K562 (cell line): ENCODE results near the gene AMZ1. TPM values are rescaled to one million over a fixed set of nuclear protein-coding genes. Genes with fewer than 3 reads are reported as not detected.

Experiments used
- BRF1 ChIP-seq: IDR thresholded peaks from 3 replicates; pipeline ENCODE4 v1.6.1; 2011; ENCODE audit warnings: borderline replicate concordance, mild to moderate bottlenecking; ENCODE audit not compliant: insufficient read length; ENCODE audit errors: extremely low read depth
- CEBPZ ChIP-seq: fragments of 150-350 bp; IDR thresholded peaks from 2 replicates; pipeline ENCODE4 v1.6.1; 2014; ENCODE audit warnings: low read depth, mild to moderate bottlenecking, low read length, borderline replicate concordance
- FOXK2 ChIP-seq, 2 experiments: fragments of 450-650 bp; IDR thresholded peaks in 1 of 2; conservative IDR thresholded peaks in 1 of 2; 2 replicates each; pipeline ENCODE4 v1.6.1; 2016; ENCODE audit warnings: low read depth in 2 of 2, mild to moderate bottlenecking in 1 of 2
- ID3 ChIP-seq, 2 experiments: fragments of 250-450 bp in 1 of 2; fragments of 450-650 bp in 1 of 2; sonication (Bioruptor Pico) in 1 of 2; IDR thresholded peaks; 2 replicates each; pipeline versions ENCODE4 v1.6.1 to v1.8.0; 2016 to 2021; ENCODE audit warnings: mild to moderate bottlenecking in 2 of 2, moderate library complexity in 2 of 2, missing compliant biosample characterization in 1 of 2, missing genetic modification characterization in 1 of 2
- KLF1 ChIP-seq: fragments of 450-650 bp; IDR thresholded peaks from 2 replicates; pipeline ENCODE4 v1.6.1; 2016; ENCODE audit warnings: missing genetic modification characterization, missing compliant biosample characterization
- KLF16 ChIP-seq: IDR thresholded peaks from 2 replicates; pipeline ENCODE4 v1.6.1; 2016; ENCODE audit warnings: antibody characterized with exemption
- LCOR ChIP-seq: sonication (generic); formaldehyde crosslinking; IDR thresholded peaks from 2 replicates; pipeline ENCODE4 v1.8.0; 2022; ENCODE audit warnings: mild to moderate bottlenecking, missing genetic modification reagents
- MAZ ChIP-seq, 2 experiments: fragments of 450-650 bp in 1 of 2; sonication (generic) in 1 of 2; formaldehyde crosslinking; IDR thresholded peaks in 1 of 2; conservative IDR thresholded peaks in 1 of 2; 2 replicates each; pipeline versions ENCODE4 v1.4.0 to v1.5.0; 2020; ENCODE audit warnings: mild to moderate bottlenecking in 1 of 2, missing genetic modification reagents in 1 of 2
- PRDM10 ChIP-seq: fragments of 450-650 bp; IDR thresholded peaks from 2 replicates; pipeline ENCODE4 v1.6.1; 2018; ENCODE audit not compliant: partially characterized antibody
- TRIM28 ChIP-seq: fragments of 450-650 bp; IDR thresholded peaks from 2 replicates; pipeline ENCODE4 v1.6.1; 2017
- UBTF ChIP-seq, 2 experiments: IDR thresholded peaks; 2 replicates each; pipeline ENCODE4 v1.6.1; 2012; ENCODE audit warnings: improper control_type of control experiment in 2 of 2, low read depth in 2 of 2, low read length in 2 of 2, borderline replicate concordance in 1 of 2
- XRCC5 ChIP-seq: fragments of 200-400 bp; formaldehyde crosslinking; IDR thresholded peaks from 2 replicates; pipeline ENCODE4 v1.6.1; 2017; ENCODE audit warnings: low read depth, mild to moderate bottlenecking, low read length
- ZNF583 ChIP-seq: fragments of 250-450 bp; sonication (Bioruptor Pico); IDR thresholded peaks from 2 replicates; pipeline ENCODE4 v1.4.0; 2020
- polyA plus RNA-seq, 8 experiments: library from polyadenylated mRNA; depleted of rRNA in 4 of 8; stranded (reverse) in 5 of 8; unstranded in 3 of 8; fragments of >200 nt; fragmentation: Nextera tagmentation in 2 of 8; fragmentation: Illumina TruSeq in 1 of 8; extraction: Ambion mirVana in 2 of 8; extraction: Trizol in 1 of 8; gene quantifications; 2 replicates each; pipeline versions ENCODE4 v1.2.1 to v1.2.3, GENCODE V29; 2011 to 2014; ENCODE audit warnings: inconsistent platforms in 1 of 8, missing spikeins in 1 of 8
- total RNA-seq, 7 experiments: library from RNA; depleted of rRNA in 6 of 7; stranded (reverse); fragments of >200 nt in 6 of 7; fragmentation: Illumina TruSeq in 2 of 7; extraction: Trizol in 2 of 7; gene quantifications; 2 replicates each; pipeline versions ENCODE4 v1.2.1 to v1.2.3, GENCODE V29; 2011 to 2021; ENCODE audit warnings: low replicate concordance in 1 of 7
- TF ChIP-seq, protein P1 (sequence below): sonication (generic); formaldehyde crosslinking; IDR thresholded peaks from 2 replicates; pipeline ENCODE4 v1.9.0; 2022; ENCODE audit warnings: mild to moderate bottlenecking, missing genetic modification reagents

AMZ1 gene
- total and polyA plus RNA-seq, 9 of the 15 experiments (the other 6 are each of a cell fraction or from before 2014, with no cell fraction given): not detected

- peak; percentile 42 for TF ChIP-seq PRDM10
- no peak for TF ChIP-seq ID3 (CRISPR knock-in tag; IDR thresholded peaks at IDR 0.05)
- TF ChIP-seq ID3 (tag; IDR thresholded peaks at IDR 0.05): peak; percentile 21
- 0 out of 2 replicates have a peak, but pooled peaks have one; percentile 50 for TF ChIP-seq KLF1
- TF ChIP-seq MAZ (CRISPR knock-in tag; conservative IDR thresholded peaks at IDR 0.05 in 1 of 2, IDR thresholded peaks at IDR 0.05 in 1 of 2): peak in 1 of 2 experiments; percentile 44; a peak in 2 of 4 replicates
- TF ChIP-seq, protein P1, sequence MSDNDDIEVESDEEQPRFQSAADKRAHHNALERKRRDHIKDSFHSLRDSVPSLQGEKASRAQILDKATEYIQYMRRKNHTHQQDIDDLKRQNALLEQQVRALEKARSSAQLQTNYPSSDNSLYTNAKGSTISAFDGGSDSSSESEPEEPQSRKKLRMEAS (CRISPR knock-in tag): peak; percentile 93
- peak; percentile 75; the same call in 1 of the 2 replicates for TF ChIP-seq KLF16
- no peak for TF ChIP-seq CEBPZ
- TF ChIP-seq TRIM28: 0 out of 2 replicates have a peak, but pooled peaks have one; percentile 19
- 0 out of 2 replicates have a peak, but pooled peaks have one; percentile 10 for TF ChIP-seq LCOR (CRISPR knock-in tag)
- TF ChIP-seq XRCC5: 0 out of 2 replicates have a peak, but pooled peaks have one; percentile 16
- peak; percentile 53 to 78; a peak in 3 of 4 replicates for TF ChIP-seq UBTF (IDR thresholded peaks at IDR 0.05; ENCODE audit: borderline replicate concordance in 1 of 2, low read depth in 2 of 2, low read length in 2 of 2)
- no peak for TF ChIP-seq BRF1
- TF ChIP-seq ZNF583: peak; percentile 14; the same call in 1 of the 2 replicates
- TF ChIP-seq FOXK2 (conservative IDR thresholded peaks at IDR 0.05 in 1 of 2, IDR thresholded peaks at IDR 0.05 in 1 of 2; ENCODE audit: low read depth in 2 of 2): peak; percentile 94 to 95
Measured at GRCh38 chr7:2717293-2718261, 29.6 kb downstream of the AMZ1 start (continued).
